ENCODE data around the gene AXIN1. TPM values are rescaled to one million over a fixed set of nuclear protein-coding genes. Genes with fewer than 3 reads are reported as not detected.

Gene AXIN1
- total RNA-seq, 1 donor from 2014 or later, result 15.9 TPM

GRCh38 chr16:303760-304505 lies 48.6 kb downstream of the AXIN1 start:
- DNase-seq (ENCODE audit: low read depth in 2 of 2), result peak; percentile 19 to 29

- DNase-seq (ENCODE audit: low read depth in 2 of 2), result no peak
These were observed 50.6 kb downstream of the AXIN1 start for GRCh38 chr16:301950-302349.

- DNase-seq (ENCODE audit: low read depth in 2 of 2), result no peak
These were observed 51.3 kb downstream of the AXIN1 start for GRCh38 chr16:301235-301634.

GRCh38 chr16:297832-298231 lies 54.7 kb downstream of the AXIN1 start:
- DNase-seq (ENCODE audit: low read depth in 2 of 2), result no peak

- DNase-seq (ENCODE audit: low read depth in 2 of 2), result no peak
These were observed 55.6 kb downstream of the AXIN1 start for GRCh38 chr16:296806-297510.

GRCh38 chr16:296276-296675 lies 56.2 kb downstream of the AXIN1 start:
- DNase-seq (ENCODE audit: low read depth in 2 of 2), result no peak

- no peak for DNase-seq (ENCODE audit: low read depth in 2 of 2)
These were observed 59.3 kb downstream of the AXIN1 start for GRCh38 chr16:293043-293775.

- DNase-seq (ENCODE audit: low read depth in 2 of 2), result no peak
These were observed 61.0 kb downstream of the AXIN1 start for GRCh38 chr16:291539-291938.

GRCh38 chr16:290681-291405 lies 61.7 kb downstream of the AXIN1 start:
- DNase-seq (ENCODE audit: low read depth in 2 of 2), result no peak

GRCh38 chr16:290015-290680 lies 62.4 kb downstream of the AXIN1 start:
- DNase-seq (ENCODE audit: low read depth in 2 of 2), result no peak

- no peak for DNase-seq (ENCODE audit: low read depth in 2 of 2)
These were observed 63.0 kb downstream of the AXIN1 start for GRCh38 chr16:289395-289997.

GRCh38 chr16:287981-288920 lies 64.3 kb downstream of the AXIN1 start:
- no peak for DNase-seq (ENCODE audit: low read depth in 2 of 2)

- DNase-seq (ENCODE audit: low read depth in 2 of 2), result no peak
These were observed 65.2 kb downstream of the AXIN1 start for GRCh38 chr16:287298-287811.

- no peak for DNase-seq (ENCODE audit: low read depth in 2 of 2)
These were observed 65.8 kb downstream of the AXIN1 start for GRCh38 chr16:286491-287297.

- no peak for DNase-seq (ENCODE audit: low read depth in 2 of 2)
These were observed 67.1 kb downstream of the AXIN1 start for GRCh38 chr16:285146-286055.

GRCh38 chr16:284204-285120 lies 68.1 kb downstream of the AXIN1 start:
- DNase-seq (ENCODE audit: low read depth in 2 of 2), result no peak

All from lung microvascular endothelial cell (primary cell).